Breast epithelium (tissue), 4 donors: ENCODE measurements around the gene HAGHL. TPM values are rescaled to one million over a fixed set of nuclear protein-coding genes. Genes with fewer than 3 reads are reported as not detected.

Experiments used
- DNase-seq, 2 donors: peaks; one replicate each; pipeline ENCODE4 v3.0.0-alpha.2; 2019; ENCODE audit warnings: low spot score in 2 of 2
- H3K27ac ChIP-seq, 2 donors: fragments of 200-600 bp; sonication (generic) in 1 of 2; one replicate each; pipeline ENCODE4 v1.5.1; 2016 to 2019; ENCODE audit warnings: mild to moderate bottlenecking in 1 of 2
- H3K27me3 ChIP-seq, 2 donors: fragments of 200-600 bp; sonication (generic) in 1 of 2; one replicate each; pipeline versions ENCODE4 v1.5.1 to v1.6.0; 2017 to 2019; ENCODE audit warnings: control low read depth in 1 of 2, mild to moderate bottlenecking in 1 of 2
- H3K36me3 ChIP-seq: fragments of 200-600 bp; one replicate; pipeline ENCODE4 v1.5.1; 2019
- H3K4me1 ChIP-seq, 2 donors: fragments of 200-600 bp; sonication (generic); one replicate each; pipeline ENCODE4 v1.5.1; 2016 to 2019; ENCODE audit warnings: control low read depth in 1 of 2
- H3K4me3 ChIP-seq, 3 donors: fragments of 200-600 bp; sonication (generic); 1 replicate in 2 of 3; 2 replicates in 1 of 3; pipeline ENCODE4 v1.5.1; 2016 to 2019; ENCODE audit warnings: mild to moderate bottlenecking in 3 of 3, moderate library complexity in 2 of 3
- H3K9me3 ChIP-seq, 2 donors: fragments of 200-600 bp; sonication (generic) in 1 of 2; one replicate each; pipeline ENCODE4 v1.5.1; 2016 to 2019; ENCODE audit warnings: control low read depth in 1 of 2
- CTCF ChIP-seq, 3 donors: fragments of 450-650 bp; IDR thresholded peaks; one replicate each; pipeline ENCODE4 v1.5.1; 2016 to 2017; ENCODE audit warnings: antibody characterized with exemption in 3 of 3, mild to moderate bottlenecking in 3 of 3, moderate library complexity in 3 of 3
- POLR2A ChIP-seq: fragments of 450-650 bp; IDR thresholded peaks from one replicate; pipeline ENCODE4 v1.6.1; 2016; ENCODE audit warnings: antibody characterized with exemption, mild to moderate bottlenecking, moderate library complexity
- POLR2AphosphoS5 ChIP-seq, 3 donors: sonication (generic); formaldehyde crosslinking; IDR thresholded peaks; one replicate each; pipeline ENCODE4 v1.6.1; 2017; ENCODE audit warnings: antibody characterized with exemption in 3 of 3
- intact Hi-C: fragments of 100-400 bp; cut with DNase I; formaldehyde crosslinking; loops from one replicate; pipeline ENCODE4 v1.15.1; 2023; ENCODE audit warnings: low total_unique reads
- total RNA-seq, 3 donors: library from RNA; depleted of rRNA; stranded (reverse); fragments of >200 nt; gene quantifications; one replicate each; pipeline ENCODE4 v1.1.0, GENCODE V29; 2016

The HAGHL gene
- total RNA-seq, 3 donors from 2014 or later, result 4.3 to 7.5 (median 5.1) TPM

GRCh38 chr16:721765-722540, 5.0 kb upstream of the HAGHL start:
- H3K36me3 ChIP-seq, result no peaks in the 10 kb centered on the region
- peak overlapping the region; percentile 64 to 79 (median 76) for H3K4me3 ChIP-seq
- no peaks in the 10 kb centered on the region for H3K9me3 ChIP-seq
- H3K27ac ChIP-seq, result peak overlapping the region; percentile 75 to 88
- intact Hi-C loops, result no loop called here
- H3K27me3 ChIP-seq, result no peaks in the 10 kb centered on the region
- no peak for DNase-seq
- TF ChIP-seq CTCF (IDR thresholded peaks at IDR 0.05) (no peak), POLR2AphosphoS5 (IDR thresholded peaks at IDR 0.05) (no peak), POLR2A (no peak)
- H3K4me1 ChIP-seq, result peaks cover 12 to 21% of the 10 kb centered on the region in 2 donors

GRCh38 chr16:722835-723633, 3.9 kb upstream of the HAGHL start:
- H3K27ac ChIP-seq, result no peak overlapping the region
- no peaks in the 10 kb centered on the region for H3K27me3 ChIP-seq
- no peak for TF ChIP-seq CTCF (IDR thresholded peaks at IDR 0.05)
- peaks cover 12 to 25% of the 10 kb centered on the region in 2 donors for H3K4me1 ChIP-seq
- H3K9me3 ChIP-seq, result no peaks in the 10 kb centered on the region
- no peak for DNase-seq
- no peak overlapping the region for H3K4me3 ChIP-seq
- H3K36me3 ChIP-seq, result no peaks in the 10 kb centered on the region
- intact Hi-C loops, result no loop called here

DNA sequence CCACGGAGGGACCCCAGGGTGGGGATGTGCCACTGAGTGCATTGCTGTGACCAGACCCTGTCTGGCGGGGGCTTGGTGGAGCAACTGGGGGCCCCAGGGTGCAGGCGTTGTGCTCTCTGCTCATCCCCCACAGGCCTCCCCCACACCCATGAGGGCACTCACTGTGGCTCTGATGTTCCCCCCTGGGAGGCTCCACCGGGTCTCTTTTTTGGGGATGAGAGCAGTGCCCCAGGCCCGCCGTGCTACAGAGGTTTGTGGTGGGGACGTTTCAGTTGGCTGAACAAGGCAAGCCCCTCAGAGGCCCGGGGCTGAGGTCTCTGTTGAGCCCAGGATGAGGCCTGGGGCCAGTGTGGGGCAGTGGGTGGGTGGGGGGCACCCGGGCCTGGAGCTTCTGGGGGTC, 3.2 kb upstream of the HAGHL start:
- no peak for DNase-seq
- Histone ChIP-seq H3K4me1 (peaks cover 12 to 30% of the 10 kb centered on the region in 2 donors), H3K36me3 (no peaks in the 10 kb centered on the region), H3K27me3 (no peaks in the 10 kb centered on the region), H3K27ac (no peak overlapping the region), H3K4me3 (no peak overlapping the region), H3K9me3 (no peaks in the 10 kb centered on the region)
- intact Hi-C loops, result no loop called here
- TF ChIP-seq POLR2A (no peak), CTCF (IDR thresholded peaks at IDR 0.05) (no peak), POLR2AphosphoS5 (IDR thresholded peaks at IDR 0.05) (no peak)

- no peak for TF ChIP-seq CTCF (IDR thresholded peaks at IDR 0.05)
- no peak for TF ChIP-seq POLR2A
- TF ChIP-seq POLR2AphosphoS5 (IDR thresholded peaks at IDR 0.05), result no peak
- peaks cover 12 to 30% of the 10 kb centered on the region in 2 donors for H3K4me1 ChIP-seq
These were observed 2.5 kb upstream of the HAGHL start for GRCh38 chr16:724188-725040.

More at GRCh38 chr16:724188-725040, 2.5 kb upstream of the HAGHL start:
- DNase-seq, result no peak
- H3K9me3 ChIP-seq, result no peaks in the 10 kb centered on the region
- no peaks in the 10 kb centered on the region for H3K27me3 ChIP-seq
- H3K27ac ChIP-seq, result no peak overlapping the region
- H3K4me3 ChIP-seq, result no peak overlapping the region
- intact Hi-C loops, result no loop called here
- H3K36me3 ChIP-seq, result no peaks in the 10 kb centered on the region
